NCI-H1436 (cell line): ENCODE data around the gene EAF1.
A peak's percentile ranks its signal among the peaks of the same experiment; 100 is the strongest.
"Not testable (repeated sequence)": the region's sequence is repeated elsewhere in the genome, so short reads cannot be mapped to it uniquely, and the experiment has no call there.

Experiments
- DNase-seq: peaks from one replicate; lab custom pipeline; 2025; lab: John Stamatoyannopoulos, UW

EAF1 gene

GRCh38 chr3:15427182-15427880 lies at the start of gene EAF1, which contains the start of gene METTL6:
Gene EAF1 (plus strand): TSS chr3:15427598. CDS start chr3:15427780, 182 bp downstream.
Gene METTL6 (minus strand): TSS chr3:15427544. CDS start chr3:15426511, 1,033 bp downstream.
- DNase-seq = peak; percentile 6

DNA sequence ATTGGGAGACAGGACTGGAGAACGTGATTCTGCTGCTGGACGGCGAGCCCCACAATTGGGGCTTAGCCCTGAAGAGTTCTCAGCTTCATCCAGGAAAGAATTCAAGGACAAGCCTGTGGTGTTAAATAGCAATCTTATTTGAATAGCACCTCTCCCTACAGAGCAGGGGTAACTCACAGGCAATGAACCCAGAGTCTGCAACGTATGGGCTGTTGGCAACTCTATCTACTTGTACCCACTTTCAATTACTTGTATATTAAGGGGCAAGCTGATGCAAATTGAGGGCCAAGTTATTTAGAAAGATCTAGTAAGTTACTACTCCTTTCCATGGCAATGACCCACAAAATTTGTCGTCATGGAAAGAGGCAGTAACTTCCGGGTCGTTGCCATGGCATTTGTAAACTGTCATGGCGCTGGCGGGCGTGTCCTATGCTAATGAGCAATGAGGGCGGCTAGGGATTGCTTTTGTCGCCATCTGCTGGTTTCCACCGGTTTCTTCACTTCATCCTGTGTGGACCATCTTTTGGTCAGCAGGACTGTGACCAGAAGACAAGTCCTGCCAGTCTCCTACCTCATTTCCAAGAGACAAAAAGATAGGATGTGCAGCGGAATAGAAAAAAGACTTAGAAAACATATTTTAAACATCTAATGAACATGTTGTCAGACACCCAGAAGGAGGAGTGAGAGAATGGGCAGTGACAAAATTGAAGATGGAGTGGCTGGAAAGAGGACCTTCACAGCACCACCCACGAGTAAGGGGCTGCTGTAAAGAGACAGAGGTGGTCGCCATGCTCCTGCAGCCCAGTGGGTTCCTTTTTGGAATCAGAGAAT lies 49.2 kb upstream of the EAF1 start:
- peak; percentile 83 for DNase-seq

DNA sequence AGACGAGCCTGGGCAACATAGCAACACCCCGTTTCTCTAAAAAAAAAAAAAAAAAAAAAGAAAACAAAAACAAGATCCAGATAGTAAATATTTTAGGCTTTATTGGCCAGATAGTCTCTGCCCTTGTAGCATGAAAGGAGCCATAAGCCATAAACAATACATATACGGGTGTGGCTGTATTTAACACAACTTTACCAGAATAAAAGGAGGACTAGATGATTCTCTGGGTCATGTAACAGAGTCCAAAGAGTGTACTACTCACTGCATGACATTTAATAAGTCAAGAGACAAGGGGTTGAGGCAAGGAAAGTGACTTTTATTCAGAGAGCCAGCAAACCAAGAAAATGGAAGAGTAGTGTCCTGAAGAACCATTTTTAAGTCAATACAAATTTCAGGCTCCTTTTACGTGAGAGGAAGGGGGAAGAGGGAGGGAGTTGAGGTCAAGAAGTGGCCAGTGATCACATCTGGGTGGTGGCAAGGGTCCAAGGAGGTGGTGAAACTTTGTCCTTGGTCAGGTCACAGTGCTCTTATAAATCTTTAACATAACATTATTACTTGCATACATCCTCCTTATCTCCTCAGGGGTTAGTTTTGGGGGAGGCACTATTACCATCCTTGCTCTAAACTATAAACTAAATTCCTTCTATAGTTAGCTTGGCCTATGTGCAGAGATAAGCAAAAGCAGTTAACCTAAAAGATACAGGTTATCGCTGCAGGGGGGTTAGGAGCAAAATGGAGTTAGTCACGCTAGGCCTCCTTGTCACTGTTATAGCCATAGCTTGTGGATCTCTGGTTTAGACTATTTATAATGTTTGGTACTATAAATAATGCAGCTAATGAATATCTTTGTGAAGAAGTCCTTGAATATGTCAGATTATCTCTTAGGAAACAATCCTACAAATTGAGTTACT lies 46.2 kb upstream of the EAF1 start:
- no peak for DNase-seq

DNA sequence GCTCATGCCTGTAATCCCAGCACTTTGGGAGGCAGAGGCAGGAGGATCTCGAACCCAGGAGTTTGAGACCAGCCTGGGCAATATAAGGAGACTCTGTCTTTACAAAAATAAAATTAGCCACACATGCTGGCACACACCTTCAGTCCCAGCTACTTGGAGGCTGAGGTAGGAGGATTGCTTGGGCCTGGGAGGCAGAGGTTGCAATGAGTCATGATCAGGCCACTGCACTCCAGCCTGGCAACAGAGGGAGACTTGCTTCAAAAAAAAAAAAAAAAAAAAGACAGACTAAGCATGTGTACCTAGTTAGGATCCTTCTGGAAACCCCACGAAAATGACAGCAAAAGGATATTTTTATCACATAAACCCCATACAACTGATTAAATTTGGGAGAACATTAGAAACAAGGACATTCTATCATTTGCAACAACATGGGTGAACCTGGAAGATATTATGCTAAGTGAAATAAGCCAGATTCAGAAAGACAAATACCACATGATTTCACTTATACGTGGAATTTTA lies 44.9 kb upstream of the EAF1 start:
- DNase-seq = no peak

- no peak for DNase-seq
These were observed 42.7 kb upstream of the EAF1 start for GRCh38 chr3:15384510-15385237.

DNA sequence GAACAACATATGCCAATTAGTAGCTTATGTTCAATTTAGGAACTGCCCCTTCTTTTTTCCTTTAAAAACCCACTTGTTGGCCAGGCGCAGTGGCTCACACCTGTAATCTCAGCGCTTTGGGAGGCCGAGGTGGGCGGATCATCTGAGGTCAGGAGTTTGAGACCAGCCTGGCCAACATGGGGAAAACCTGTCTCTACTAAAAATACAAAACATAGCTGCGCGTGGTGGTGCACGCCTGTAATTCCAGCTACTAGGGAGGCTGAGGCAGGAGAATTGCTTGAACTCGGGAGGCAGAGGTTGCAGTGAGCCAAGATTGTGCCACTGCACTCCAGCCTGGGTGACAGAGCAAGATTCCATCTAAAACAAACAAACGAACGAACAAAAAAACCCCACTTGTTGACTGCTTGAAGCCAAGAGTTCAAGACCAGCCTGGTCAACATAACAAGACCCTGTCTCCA lies 42.1 kb upstream of the EAF1 start:
- DNase-seq = not testable (repeated sequence)

DNA sequence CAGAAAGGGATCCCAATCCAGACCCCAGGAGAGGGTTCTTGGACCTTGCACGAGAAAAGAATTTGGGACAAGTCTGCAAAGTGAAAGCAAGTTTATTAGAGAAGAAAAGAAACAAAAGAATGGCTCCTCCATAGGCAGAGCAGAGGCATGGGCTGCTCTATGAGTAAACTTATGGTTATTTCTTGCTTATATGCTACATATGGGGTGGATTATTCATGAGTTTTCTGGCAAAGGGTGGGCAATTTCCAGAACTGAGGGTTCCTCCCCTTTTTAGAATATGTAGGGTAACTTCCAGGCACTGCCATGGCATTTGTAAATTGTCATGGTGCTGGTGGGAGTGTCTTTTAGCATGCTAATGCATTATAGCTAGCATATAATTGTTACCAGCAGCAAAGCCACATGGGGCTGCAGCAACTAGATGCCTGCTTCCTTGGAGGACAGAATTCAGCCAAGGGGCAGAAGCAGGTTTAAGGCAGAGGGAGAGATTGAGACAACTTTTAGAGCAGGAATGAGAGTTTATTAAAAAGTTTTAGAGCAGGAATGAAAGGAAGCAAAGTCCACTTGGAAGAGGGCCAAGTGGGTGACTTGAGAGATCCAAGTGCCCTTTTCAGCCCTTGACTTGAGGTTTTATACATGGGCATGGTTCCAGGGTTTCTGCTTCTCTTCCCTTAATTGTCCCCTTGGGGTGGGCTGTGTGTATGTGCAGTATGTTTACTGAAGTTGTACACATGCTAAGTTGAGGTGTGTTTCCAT lies 41.3 kb upstream of the EAF1 start:
- DNase-seq = no peak

- not testable (repeated sequence) for DNase-seq
These were observed 40.8 kb upstream of the EAF1 start for GRCh38 chr3:15386654-15386955.

- DNase-seq = no peak
These were observed 40.2 kb upstream of the EAF1 start for GRCh38 chr3:15387171-15387581.

DNA sequence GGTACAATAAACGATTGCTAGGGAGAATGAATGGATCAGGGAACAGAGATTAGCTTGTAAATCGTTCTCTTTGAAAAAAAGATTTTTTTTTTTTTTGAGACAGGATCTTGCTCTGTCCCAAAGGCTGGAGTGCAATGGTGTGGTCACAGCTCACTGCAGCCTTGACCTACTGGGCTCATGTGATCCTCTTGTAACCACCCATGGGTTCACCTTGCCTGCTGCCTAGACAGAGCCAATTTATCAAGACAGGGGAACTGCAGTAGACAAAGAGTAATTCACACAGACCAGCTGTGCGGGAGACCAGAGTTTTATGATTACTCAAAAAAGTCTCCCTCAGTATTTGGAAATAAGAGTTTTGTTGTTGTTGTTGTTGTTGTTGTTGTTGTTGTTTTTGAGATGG lies 39.7 kb upstream of the EAF1 start:
- no peak for DNase-seq

- not testable (repeated sequence) for DNase-seq
These were observed 39.1 kb upstream of the EAF1 start for GRCh38 chr3:15388335-15388734.

- no peak for DNase-seq
These were observed 36.9 kb upstream of the EAF1 start for GRCh38 chr3:15390460-15390859.

DNA sequence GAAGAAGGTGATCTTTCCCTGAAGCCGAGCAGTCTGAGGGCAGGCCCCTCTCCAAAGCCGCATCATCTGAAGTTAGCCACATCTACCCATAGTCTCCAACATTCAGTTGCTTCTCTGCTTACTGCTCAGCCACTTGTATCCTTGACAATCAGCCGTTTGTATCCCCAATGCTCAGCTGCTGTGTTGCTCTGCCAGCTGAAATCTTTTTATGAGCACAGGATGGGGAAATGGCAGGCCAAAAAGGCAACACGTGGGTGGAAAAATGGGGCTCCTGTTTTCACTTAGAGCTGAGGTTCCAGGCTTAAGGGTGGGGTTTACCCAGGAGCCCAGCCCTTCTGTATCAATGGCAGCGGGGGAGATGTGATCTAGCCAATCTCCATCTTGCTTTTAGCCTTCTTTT lies 36.4 kb upstream of the EAF1 start:
- DNase-seq = no peak

GRCh38 chr3:15393252-15393651 lies 34.1 kb upstream of the EAF1 start:
- DNase-seq = not testable (repeated sequence)

DNA sequence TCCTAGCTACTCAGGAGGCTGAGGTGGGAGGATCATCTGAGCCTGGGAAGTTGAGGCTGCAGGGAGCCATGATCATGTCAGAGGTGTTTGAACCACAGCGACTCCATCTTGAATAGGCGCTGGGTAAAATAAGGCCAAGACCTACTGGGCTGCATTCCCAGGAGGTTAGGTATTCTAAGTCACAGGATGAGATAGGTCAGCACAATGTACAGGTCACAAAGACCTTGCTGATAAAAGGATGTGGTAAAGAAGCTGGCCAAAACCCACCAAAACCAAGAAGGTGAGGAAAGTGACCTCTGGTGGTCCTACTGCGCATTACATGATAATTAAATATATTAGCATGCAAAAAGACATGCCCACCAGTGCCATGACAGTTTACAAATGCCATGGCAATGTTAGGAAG lies 28.7 kb upstream of the EAF1 start:
- DNase-seq = not testable (repeated sequence)

DNA sequence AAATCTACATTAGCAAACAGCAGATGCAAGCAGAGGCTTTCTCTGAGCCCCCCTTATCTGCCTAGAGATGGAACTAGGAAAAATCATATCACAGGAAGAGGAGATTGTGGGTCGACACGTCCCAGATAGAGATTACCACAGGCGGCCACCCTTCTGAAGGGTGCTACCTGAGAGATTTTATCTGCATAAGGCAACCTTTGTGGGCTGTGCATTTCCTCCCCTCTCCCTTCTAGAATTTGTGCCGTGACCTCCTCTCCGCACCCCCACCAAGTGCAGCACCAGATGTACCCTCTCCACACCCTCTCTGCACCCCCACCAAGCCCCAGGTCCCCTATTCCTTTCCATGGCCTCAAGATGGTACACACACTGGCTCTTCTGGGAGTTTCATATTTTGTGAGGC lies 27.4 kb upstream of the EAF1 start:
- DNase-seq = no peak

DNA sequence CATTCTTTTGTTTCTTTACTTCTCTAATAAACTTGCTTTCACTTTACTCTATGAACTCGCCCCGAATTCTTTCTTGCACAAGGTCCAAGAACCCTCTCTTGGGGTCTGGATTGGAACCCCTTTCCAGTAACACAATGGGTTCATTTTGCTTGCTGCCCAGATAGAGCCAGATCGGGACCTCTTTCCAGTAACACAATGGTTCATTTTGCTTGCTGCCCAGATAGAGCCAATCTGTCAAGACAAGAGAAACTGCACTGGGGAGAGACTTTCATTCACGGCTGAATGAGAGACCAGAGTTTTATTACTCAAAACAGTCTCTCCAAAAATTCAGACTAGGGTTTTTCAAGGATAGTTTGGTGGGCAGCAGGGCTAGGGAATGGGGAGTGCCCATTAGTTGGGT lies 25.5 kb upstream of the EAF1 start:
- no peak for DNase-seq

DNA sequence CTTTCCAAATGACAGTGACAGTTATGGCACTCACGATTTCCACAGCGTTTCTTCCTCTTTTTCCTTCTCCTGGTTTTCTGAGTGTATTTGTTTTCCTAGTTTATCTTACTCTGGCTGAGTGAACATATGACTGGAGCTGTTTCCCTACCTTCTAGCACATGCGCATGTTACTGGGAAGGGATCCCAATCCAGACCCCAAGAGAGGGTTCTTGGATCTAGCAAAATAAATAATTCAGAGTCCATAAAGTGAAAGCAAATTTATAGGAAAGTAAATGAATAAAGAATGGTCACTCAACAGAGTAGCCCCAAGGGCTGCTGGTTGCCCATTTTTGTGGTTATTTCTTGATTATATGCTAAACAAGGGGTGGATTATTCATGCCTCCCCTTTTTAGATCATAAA lies 23.9 kb upstream of the EAF1 start:
- no peak for DNase-seq

DNA sequence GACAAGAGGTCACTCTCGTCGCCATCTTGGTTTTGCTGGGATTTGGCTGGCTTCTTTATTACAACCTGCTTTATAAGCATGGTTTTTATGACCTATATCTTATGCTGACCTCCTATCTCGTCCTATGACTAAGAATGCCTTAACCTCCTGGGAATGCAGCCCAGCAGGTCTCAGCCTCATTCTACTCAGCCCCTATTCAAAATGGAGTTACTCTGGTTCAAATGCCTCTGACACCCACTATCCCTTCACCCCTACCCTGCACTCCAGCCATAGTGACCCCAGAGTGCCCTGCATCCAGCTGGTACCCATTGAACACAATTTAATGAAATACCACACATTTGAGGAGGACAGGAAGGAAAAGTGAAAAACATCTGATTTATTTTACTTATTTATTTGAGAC lies 23.4 kb upstream of the EAF1 start:
- DNase-seq = no peak

GRCh38 chr3:15404767-15405166 lies 22.6 kb upstream of the EAF1 start:
- DNase-seq = no peak
